A549 (cell line): ENCODE data around the gene INSIG1. TPM values are rescaled to one million over a fixed set of nuclear protein-coding genes. Genes with fewer than 3 reads are reported as not detected.

Source experiments
- ATAC-seq, 2 experiments: fragments of 200-7000 bp in 1 of 2; fragments of >200 bp in 1 of 2; cut with Nextera tagmentation in 1 of 2; cut with Tn5 transposase in 1 of 2; 3 replicates each; pipeline versions ENCODE4 v1.8.0 to v1.9.1; 2018 to 2020; ENCODE audit warnings: mild to moderate bottlenecking in 1 of 2, moderate library complexity in 1 of 2
- CTCF ChIA-PET: fragments of 300-600 bp; sonication (Branson Sonifier 250); formaldehyde crosslinking; extraction: SDS; loops from one replicate; lab custom pipeline; 2021; ENCODE audit warnings: antibody characterized with exemption, inconsistent platforms; lab: Yijun Ruan, JAX
- POLR2A ChIA-PET: fragments of 350-600 bp; formaldehyde crosslinking; extraction: SDS; loops from one replicate; lab custom pipeline; 2021; ENCODE audit warnings: antibody characterized with exemption, inconsistent platforms; lab: Yijun Ruan, JAX
- DNase-seq, 2 experiments: peaks; one replicate each; pipeline versions ENCODE4 v3.0.0 to v3.0.0-alpha.2; 2011 to 2016; ENCODE audit warnings: low read depth in 1 of 2, low spot score in 1 of 2
- FAIRE-seq: peaks from 2 replicates; lab custom pipeline; 2011; peaks lifted over from hg19 to GRCh38; lab: Jason Lieb, UNC
- H3K27ac ChIP-seq, 2 experiments: fragments of >200 bp; sonication (Bioruptor Twin); formaldehyde crosslinking; 3 replicates each; pipeline ENCODE4 v1.5.1; 2016 to 2017
- H3K4me1 ChIP-seq: fragments of >200 bp; sonication (Bioruptor Twin); formaldehyde crosslinking; 3 replicates; pipeline ENCODE4 v1.6.1; 2016
- H3K4me2 ChIP-seq: fragments of >200 bp; sonication (Bioruptor Twin); formaldehyde crosslinking; 3 replicates; pipeline ENCODE4 v1.6.1; 2016
- H3K4me3 ChIP-seq: fragments of >200 bp; sonication (Bioruptor Twin); formaldehyde crosslinking; 3 replicates; pipeline ENCODE4 v1.5.1; 2016
- H3K9me3 ChIP-seq: fragments of >200 bp; sonication (Bioruptor Twin); formaldehyde crosslinking; 3 replicates; pipeline ENCODE4 v1.6.1; 2016
- CBX2 ChIP-seq: fragments of 200-600 bp; sonication (generic); IDR thresholded peaks from 2 replicates; pipeline ENCODE4 v1.6.1; 2016; ENCODE audit warnings: low read depth, mild to moderate bottlenecking, borderline replicate concordance
- CBX8 ChIP-seq: fragments of 200-600 bp; sonication (generic); IDR thresholded peaks from 2 replicates; pipeline ENCODE4 v1.6.1; 2016
- EHMT2 ChIP-seq: fragments of 200-600 bp; sonication (generic); IDR thresholded peaks from 2 replicates; pipeline ENCODE4 v1.6.1; 2016; ENCODE audit warnings: antibody characterized with exemption, low read depth, mild to moderate bottlenecking, moderate library complexity
- ESRRA ChIP-seq: fragments of 150-350 bp; IDR thresholded peaks from 2 replicates; pipeline ENCODE4 v1.6.1; 2014; ENCODE audit warnings: mild to moderate bottlenecking, low read length, borderline replicate concordance
- FOSL2 ChIP-seq, 2 experiments: fragments of 450-650 bp in 1 of 2; fragments of >200 bp in 1 of 2; sonication (Bioruptor Twin) in 1 of 2; formaldehyde crosslinking; IDR thresholded peaks; 2 replicates each; pipeline versions ENCODE4 v1.5.0 to v1.6.1; 2016 to 2020; ENCODE audit warnings: mild to moderate bottlenecking in 1 of 2, moderate library complexity in 1 of 2
- GATA3 ChIP-seq: IDR thresholded peaks from 2 replicates; pipeline ENCODE4 v1.6.1; 2012; ENCODE audit warnings: borderline replicate concordance
- HEYL ChIP-seq: fragments of 250-450 bp; sonication (Bioruptor Pico); IDR thresholded peaks from 2 replicates; pipeline ENCODE4 v1.8.0; 2021; ENCODE audit warnings: mild to moderate bottlenecking, moderate library complexity
- HOXB13 ChIP-seq: fragments of 250-450 bp; sonication (Bioruptor Pico); IDR thresholded peaks from 2 replicates; pipeline ENCODE4 v1.5.0; 2020; ENCODE audit warnings: low read depth, mild to moderate bottlenecking, moderate library complexity
- HOXB5 ChIP-seq: fragments of 250-450 bp; sonication (Bioruptor Pico); IDR thresholded peaks from 2 replicates; pipeline ENCODE4 v1.5.0; 2020; ENCODE audit warnings: mild to moderate bottlenecking, moderate library complexity
- JUNB ChIP-seq: fragments of >200 bp; sonication (Bioruptor Twin); formaldehyde crosslinking; IDR thresholded peaks from 2 replicates; pipeline ENCODE4 v1.6.1; 2016
- MAFK ChIP-seq: fragments of 450-650 bp; IDR thresholded peaks from 2 replicates; pipeline ENCODE4 v1.6.1; 2014; ENCODE audit not compliant: partially characterized antibody
- MAZ ChIP-seq: fragments of 150-350 bp; IDR thresholded peaks from 2 replicates; pipeline ENCODE4 v1.6.1; 2014; ENCODE audit warnings: antibody characterized with exemption, low read depth, low read length, borderline replicate concordance
- NPAS2 ChIP-seq: fragments of 250-450 bp; sonication (Bioruptor Pico); IDR thresholded peaks from 2 replicates; pipeline ENCODE4 v1.8.0; 2022; ENCODE audit warnings: mild to moderate bottlenecking, moderate library complexity, borderline replicate concordance
- PBX3 ChIP-seq: IDR thresholded peaks from 2 replicates; pipeline ENCODE4 v1.6.1; 2012
- PHF8 ChIP-seq: fragments of 200-600 bp; sonication (generic); IDR thresholded peaks from 2 replicates; pipeline ENCODE4 v1.6.1; 2016; ENCODE audit warnings: low read depth, mild to moderate bottlenecking, antibody characterized with exemption, moderate library complexity, borderline replicate concordance
- POLR2A ChIP-seq: IDR thresholded peaks from 2 replicates; pipeline ENCODE4 v1.6.1; 2012; ENCODE audit warnings: mild to moderate bottlenecking, low read length
- POLR2AphosphoS2 ChIP-seq: conservative IDR thresholded peaks from 2 replicates; pipeline ENCODE4 v1.6.1; 2012; ENCODE audit warnings: low read length, improper control_type of control experiment, inconsistent platforms
- RFX5 ChIP-seq: fragments of 450-650 bp; IDR thresholded peaks from 2 replicates; pipeline ENCODE4 v1.7.1; 2014; ENCODE audit warnings: antibody characterized with exemption, mild to moderate bottlenecking, moderate library complexity
- SREBF2 ChIP-seq: fragments of 450-650 bp; IDR thresholded peaks from 2 replicates; pipeline ENCODE4 v1.6.1; 2014; ENCODE audit warnings: mild to moderate bottlenecking, moderate library complexity
- TP53 ChIP-seq: fragments of 250-450 bp; sonication (Bioruptor Pico); IDR thresholded peaks from 2 replicates; pipeline ENCODE4 v1.5.0; 2021; ENCODE audit warnings: mild to moderate bottlenecking, moderate library complexity
- USF2 ChIP-seq: fragments of 450-650 bp; IDR thresholded peaks from 2 replicates; pipeline ENCODE4 v1.6.1; 2014; ENCODE audit warnings: antibody characterized with exemption
- ZFP36 ChIP-seq: fragments of 450-650 bp; IDR thresholded peaks from 2 replicates; pipeline ENCODE4 v1.6.1; 2014; ENCODE audit warnings: borderline replicate concordance; ENCODE audit not compliant: partially characterized antibody
- ZNF302 ChIP-seq: fragments of 250-450 bp; sonication (Bioruptor Pico); IDR thresholded peaks from 2 replicates; pipeline ENCODE4 v1.9.0; 2021; ENCODE audit warnings: inconsistent platforms, mild to moderate bottlenecking, moderate library complexity
- ZSCAN20 ChIP-seq: fragments of 250-450 bp; sonication (Bioruptor Pico); IDR thresholded peaks from 2 replicates; pipeline ENCODE4 v1.8.0; 2022; ENCODE audit warnings: mild to moderate bottlenecking, moderate library complexity
- WGBS: methylation state at CpG from one replicate; pipeline ENCODE4 v1.1.6; 2017; ENCODE audit errors: missing lambda C conversion rate; 5-methylcytosine and 5-hydroxymethylcytosine counted together
- polyA plus RNA-seq, 4 experiments: library from polyadenylated mRNA; depleted of rRNA in 3 of 4; stranded (reverse); fragments of >200 nt; fragmentation: RNase III in 1 of 4; extraction: RNeasy Plus Mini Kit Qiagen cat#74134 plus additional on column Dnase treatment in 1 of 4; gene quantifications; 2 replicates in 3 of 4; 3 replicates in 1 of 4; pipeline ENCODE4 v1.2.3, GENCODE V29; 2011 to 2017
- TF ChIP-seq, protein P1 (sequence below): fragments of >200 bp; sonication (Bioruptor Twin); formaldehyde crosslinking; IDR thresholded peaks from 3 replicates; pipeline ENCODE4 v1.5.1; 2016
- TF ChIP-seq, protein P2 (sequence below): fragments of 250-450 bp; sonication (Bioruptor Pico); IDR thresholded peaks from 2 replicates; pipeline ENCODE4 v1.5.0; 2021; ENCODE audit warnings: mild to moderate bottlenecking, moderate library complexity, borderline replicate concordance
- TF ChIP-seq, protein P3 (sequence below): fragments of 250-450 bp; sonication (Bioruptor Pico); IDR thresholded peaks from 2 replicates; pipeline ENCODE4 v1.5.0; 2020; ENCODE audit warnings: low read depth, mild to moderate bottlenecking, moderate library complexity
- TF ChIP-seq, protein P4 (sequence below): fragments of >200 bp; sonication (Bioruptor Twin); formaldehyde crosslinking; IDR thresholded peaks from 2 replicates; pipeline ENCODE4 v1.6.1; 2016
- TF ChIP-seq, protein P5 (sequence below): fragments of 150-350 bp; IDR thresholded peaks from 2 replicates; pipeline ENCODE4 v1.6.1; 2014; ENCODE audit warnings: low read depth, mild to moderate bottlenecking, low read length

INSIG1 gene
- polyA plus RNA-seq, 2 of the 4 experiments (the other 2 are of a cell fraction), result 19.7 to 33.4 TPM

DNA sequence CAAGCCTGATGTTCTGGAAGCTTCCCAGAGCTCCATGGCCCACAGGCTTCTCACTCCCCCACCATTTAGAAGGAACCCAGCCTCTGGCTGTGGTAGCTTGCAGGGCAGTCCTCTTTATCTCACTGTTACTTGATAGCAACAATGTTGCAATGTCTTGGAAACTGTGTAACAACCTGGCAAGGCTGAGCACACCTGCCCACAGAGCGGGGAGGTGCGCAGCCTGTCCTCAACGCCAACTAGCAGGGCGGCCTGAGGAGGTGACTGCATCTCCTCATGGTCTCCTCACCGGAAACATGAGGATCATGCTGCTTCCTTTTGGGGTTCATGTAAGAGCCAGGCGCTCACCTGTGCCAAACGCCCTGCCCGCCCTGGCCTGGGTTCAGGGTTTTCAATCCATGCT, 43.7 kb upstream of the INSIG1 start:
- no peak overlapping the region for H3K4me2 ChIP-seq
- POLR2A ChIA-PET, result no interaction called here
- no peaks in the 10 kb centered on the region for H3K4me1 ChIP-seq
- H3K9me3 ChIP-seq, result no peaks in the 10 kb centered on the region
- ATAC-seq (no peak), FAIRE-seq (no peak), DNase-seq (no peak)
- CTCF ChIA-PET, result no interaction called here
- 93% methylated on average over 7 of the region's 8 CpGs for whole genome bisulfite sequencing
- TF ChIP-seq ZFP36, result no peak
- no peak for TF ChIP-seq PBX3
- TF ChIP-seq, protein P1, sequence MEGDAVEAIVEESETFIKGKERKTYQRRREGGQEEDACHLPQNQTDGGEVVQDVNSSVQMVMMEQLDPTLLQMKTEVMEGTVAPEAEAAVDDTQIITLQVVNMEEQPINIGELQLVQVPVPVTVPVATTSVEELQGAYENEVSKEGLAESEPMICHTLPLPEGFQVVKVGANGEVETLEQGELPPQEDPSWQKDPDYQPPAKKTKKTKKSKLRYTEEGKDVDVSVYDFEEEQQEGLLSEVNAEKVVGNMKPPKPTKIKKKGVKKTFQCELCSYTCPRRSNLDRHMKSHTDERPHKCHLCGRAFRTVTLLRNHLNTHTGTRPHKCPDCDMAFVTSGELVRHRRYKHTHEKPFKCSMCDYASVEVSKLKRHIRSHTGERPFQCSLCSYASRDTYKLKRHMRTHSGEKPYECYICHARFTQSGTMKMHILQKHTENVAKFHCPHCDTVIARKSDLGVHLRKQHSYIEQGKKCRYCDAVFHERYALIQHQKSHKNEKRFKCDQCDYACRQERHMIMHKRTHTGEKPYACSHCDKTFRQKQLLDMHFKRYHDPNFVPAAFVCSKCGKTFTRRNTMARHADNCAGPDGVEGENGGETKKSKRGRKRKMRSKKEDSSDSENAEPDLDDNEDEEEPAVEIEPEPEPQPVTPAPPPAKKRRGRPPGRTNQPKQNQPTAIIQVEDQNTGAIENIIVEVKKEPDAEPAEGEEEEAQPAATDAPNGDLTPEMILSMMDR, result no peak
- no peak for TF ChIP-seq HEYL (CRISPR knock-in tag)
- TF ChIP-seq ZSCAN20 (CRISPR knock-in tag), result no peak
- no peak for TF ChIP-seq EHMT2
- TF ChIP-seq FOSL2 (IDR thresholded peaks at IDR 0.05), result no peak
- no peak for TF ChIP-seq FOSL2 (CRISPR knock-in tag; IDR thresholded peaks at IDR 0.05)
- no peak for TF ChIP-seq JUNB
- no peak for TF ChIP-seq ZNF302
- no peak for TF ChIP-seq POLR2A
- H3K27ac ChIP-seq, result no peak overlapping the region
- H3K4me3 ChIP-seq, result no peak overlapping the region

DNA sequence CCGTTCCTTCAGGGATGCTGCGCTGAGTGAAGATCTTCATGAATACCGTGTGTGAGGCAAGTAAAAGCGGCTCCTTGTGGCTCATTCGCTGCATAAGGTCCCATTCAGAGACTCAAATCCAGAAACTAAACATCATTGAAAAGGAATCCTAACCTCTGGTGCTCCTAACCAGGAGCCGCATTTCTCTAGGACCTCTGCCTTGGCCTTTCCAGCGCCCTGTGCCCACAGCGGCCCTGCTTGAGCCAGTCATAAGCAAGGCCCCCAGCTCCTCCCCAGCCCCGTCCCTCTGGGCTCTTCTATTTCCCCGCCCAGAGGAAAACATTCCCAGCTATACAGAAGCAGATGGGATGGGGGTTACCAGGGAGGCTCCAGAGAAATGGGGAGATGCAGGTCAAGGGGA, 42.6 kb upstream of the INSIG1 start:
- 85% methylated on average over 10 of the region's 10 CpGs for WGBS
- POLR2A ChIA-PET, result no interaction called here

More for the DNA sequence above, 42.6 kb upstream of the INSIG1 start:
- ATAC-seq, result no peak
- Histone ChIP-seq H3K4me1 (no peaks in the 10 kb centered on the region), H3K27ac (no peak overlapping the region), H3K4me3 (no peak overlapping the region), H3K9me3 (no peaks in the 10 kb centered on the region), H3K4me2 (no peak overlapping the region)
- CTCF ChIA-PET, result no interaction called here
- no peak for FAIRE-seq
- TF ChIP-seq RFX5, result no peak
- no peak for TF ChIP-seq NPAS2
- no peak for TF ChIP-seq ESRRA
- no peak for TF ChIP-seq HOXB13 (CRISPR knock-in tag)
- TF ChIP-seq MAFK, result no peak
- no peak for TF ChIP-seq PHF8
- TF ChIP-seq USF2, result no peak
- no peak for TF ChIP-seq HOXB5
- TF ChIP-seq, protein P2, sequence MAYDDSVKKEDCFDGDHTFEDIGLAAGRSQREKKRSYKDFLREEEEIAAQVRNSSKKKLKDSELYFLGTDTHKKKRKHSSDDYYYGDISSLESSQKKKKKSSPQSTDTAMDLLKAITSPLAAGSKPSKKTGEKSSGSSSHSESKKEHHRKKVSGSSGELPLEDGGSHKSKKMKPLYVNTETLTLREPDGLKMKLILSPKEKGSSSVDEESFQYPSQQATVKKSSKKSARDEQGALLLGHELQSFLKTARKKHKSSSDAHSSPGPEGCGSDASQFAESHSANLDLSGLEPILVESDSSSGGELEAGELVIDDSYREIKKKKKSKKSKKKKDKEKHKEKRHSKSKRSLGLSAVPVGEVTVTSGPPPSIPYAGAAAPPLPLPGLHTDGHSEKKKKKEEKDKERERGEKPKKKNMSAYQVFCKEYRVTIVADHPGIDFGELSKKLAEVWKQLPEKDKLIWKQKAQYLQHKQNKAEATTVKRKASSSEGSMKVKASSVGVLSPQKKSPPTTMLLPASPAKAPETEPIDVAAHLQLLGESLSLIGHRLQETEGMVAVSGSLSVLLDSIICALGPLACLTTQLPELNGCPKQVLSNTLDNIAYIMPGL (CRISPR knock-in tag), result no peak
- TF ChIP-seq TP53, result no peak
- TF ChIP-seq, protein P3, sequence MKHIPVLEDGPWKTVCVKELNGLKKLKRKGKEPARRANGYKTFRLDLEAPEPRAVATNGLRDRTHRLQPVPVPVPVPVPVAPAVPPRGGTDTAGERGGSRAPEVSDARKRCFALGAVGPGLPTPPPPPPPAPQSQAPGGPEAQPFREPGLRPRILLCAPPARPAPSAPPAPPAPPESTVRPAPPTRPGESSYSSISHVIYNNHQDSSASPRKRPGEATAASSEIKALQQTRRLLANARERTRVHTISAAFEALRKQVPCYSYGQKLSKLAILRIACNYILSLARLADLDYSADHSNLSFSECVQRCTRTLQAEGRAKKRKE, result no peak
- TF ChIP-seq, protein P4, sequence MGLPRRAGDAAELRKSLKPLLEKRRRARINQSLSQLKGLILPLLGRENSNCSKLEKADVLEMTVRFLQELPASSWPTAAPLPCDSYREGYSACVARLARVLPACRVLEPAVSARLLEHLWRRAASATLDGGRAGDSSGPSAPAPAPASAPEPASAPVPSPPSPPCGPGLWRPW, result no peak
- TF ChIP-seq POLR2AphosphoS2, result no peak
- TF ChIP-seq GATA3, result no peak
- TF ChIP-seq CBX8, result no peak
- TF ChIP-seq, protein P5, sequence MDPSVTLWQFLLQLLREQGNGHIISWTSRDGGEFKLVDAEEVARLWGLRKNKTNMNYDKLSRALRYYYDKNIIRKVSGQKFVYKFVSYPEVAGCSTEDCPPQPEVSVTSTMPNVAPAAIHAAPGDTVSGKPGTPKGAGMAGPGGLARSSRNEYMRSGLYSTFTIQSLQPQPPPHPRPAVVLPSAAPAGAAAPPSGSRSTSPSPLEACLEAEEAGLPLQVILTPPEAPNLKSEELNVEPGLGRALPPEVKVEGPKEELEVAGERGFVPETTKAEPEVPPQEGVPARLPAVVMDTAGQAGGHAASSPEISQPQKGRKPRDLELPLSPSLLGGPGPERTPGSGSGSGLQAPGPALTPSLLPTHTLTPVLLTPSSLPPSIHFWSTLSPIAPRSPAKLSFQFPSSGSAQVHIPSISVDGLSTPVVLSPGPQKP, result no peak
- TF ChIP-seq SREBF2, result no peak
- TF ChIP-seq CBX2, result no peak
- TF ChIP-seq MAZ, result no peak
- DNase-seq, result no peak
